PFSK-1 (cell line): ENCODE results near the gene RGL1.

ENCODE experiments used
- FOXP2 ChIP-seq: optimal IDR thresholded peaks from 2 replicates; pipeline ENCODE3; 2011; ENCODE audit warnings: borderline replicate concordance, control low read depth, inconsistent platforms; ENCODE audit not compliant: insufficient read depth; ENCODE audit errors: extremely low read length, extremely low read depth
- POLR2AphosphoS5 ChIP-seq: IDR thresholded peaks from 2 replicates; pipeline ENCODE4 v1.6.1; 2012; ENCODE audit warnings: low read depth, mild to moderate bottlenecking, control low read depth, low read length, moderate library complexity
- SIN3A ChIP-seq: IDR thresholded peaks from 2 replicates; pipeline ENCODE4 v1.6.1; 2012; ENCODE audit warnings: mild to moderate bottlenecking, low read length, moderate library complexity, borderline replicate concordance; ENCODE audit not compliant: insufficient read depth
- TAF1 ChIP-seq: IDR thresholded peaks from 2 replicates; pipeline ENCODE4 v1.6.1; 2012; ENCODE audit warnings: low read length, control low read depth, borderline replicate concordance; ENCODE audit not compliant: insufficient read depth
- TF ChIP-seq, protein P1 (sequence below), 2 experiments: IDR thresholded peaks; 2 replicates each; pipeline versions ENCODE4 v1.6.1 to v1.8.0; 2011 to 2012; ENCODE audit warnings: low read depth in 2 of 2, low read length in 2 of 2, control low read depth in 1 of 2, inconsistent platforms in 1 of 2, mild to moderate bottlenecking in 1 of 2, moderate library complexity in 1 of 2; ENCODE audit not compliant: insufficient read depth in 1 of 2

RGL1 gene

DNA sequence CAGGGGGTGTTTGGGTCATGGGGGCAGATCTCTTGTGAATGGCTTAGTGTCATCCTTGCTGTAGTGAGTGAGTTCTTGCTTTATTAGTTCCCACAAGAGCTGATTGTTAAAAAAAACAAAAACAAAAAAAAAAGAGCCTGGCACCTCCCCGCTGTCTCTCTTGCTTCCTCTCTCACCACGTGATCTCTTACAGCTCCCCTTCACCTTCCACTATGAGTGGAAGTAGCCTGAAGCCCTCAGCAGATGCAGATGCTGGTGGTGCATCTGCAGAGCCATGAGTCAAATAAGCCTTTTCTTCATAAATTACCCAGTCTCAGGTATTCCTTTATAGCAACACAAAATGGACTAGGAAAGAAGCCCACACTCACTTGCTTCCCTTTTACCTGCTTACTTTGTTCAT is 17.2 kb upstream of the RGL1 start:
- TF ChIP-seq SIN3A (no peak), POLR2AphosphoS5 (no peak), TAF1 (no peak), FOXP2 (no peak)
- TF ChIP-seq, protein P1, sequence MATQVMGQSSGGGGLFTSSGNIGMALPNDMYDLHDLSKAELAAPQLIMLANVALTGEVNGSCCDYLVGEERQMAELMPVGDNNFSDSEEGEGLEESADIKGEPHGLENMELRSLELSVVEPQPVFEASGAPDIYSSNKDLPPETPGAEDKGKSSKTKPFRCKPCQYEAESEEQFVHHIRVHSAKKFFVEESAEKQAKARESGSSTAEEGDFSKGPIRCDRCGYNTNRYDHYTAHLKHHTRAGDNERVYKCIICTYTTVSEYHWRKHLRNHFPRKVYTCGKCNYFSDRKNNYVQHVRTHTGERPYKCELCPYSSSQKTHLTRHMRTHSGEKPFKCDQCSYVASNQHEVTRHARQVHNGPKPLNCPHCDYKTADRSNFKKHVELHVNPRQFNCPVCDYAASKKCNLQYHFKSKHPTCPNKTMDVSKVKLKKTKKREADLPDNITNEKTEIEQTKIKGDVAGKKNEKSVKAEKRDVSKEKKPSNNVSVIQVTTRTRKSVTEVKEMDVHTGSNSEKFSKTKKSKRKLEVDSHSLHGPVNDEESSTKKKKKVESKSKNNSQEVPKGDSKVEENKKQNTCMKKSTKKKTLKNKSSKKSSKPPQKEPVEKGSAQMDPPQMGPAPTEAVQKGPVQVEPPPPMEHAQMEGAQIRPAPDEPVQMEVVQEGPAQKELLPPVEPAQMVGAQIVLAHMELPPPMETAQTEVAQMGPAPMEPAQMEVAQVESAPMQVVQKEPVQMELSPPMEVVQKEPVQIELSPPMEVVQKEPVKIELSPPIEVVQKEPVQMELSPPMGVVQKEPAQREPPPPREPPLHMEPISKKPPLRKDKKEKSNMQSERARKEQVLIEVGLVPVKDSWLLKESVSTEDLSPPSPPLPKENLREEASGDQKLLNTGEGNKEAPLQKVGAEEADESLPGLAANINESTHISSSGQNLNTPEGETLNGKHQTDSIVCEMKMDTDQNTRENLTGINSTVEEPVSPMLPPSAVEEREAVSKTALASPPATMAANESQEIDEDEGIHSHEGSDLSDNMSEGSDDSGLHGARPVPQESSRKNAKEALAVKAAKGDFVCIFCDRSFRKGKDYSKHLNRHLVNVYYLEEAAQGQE (IDR thresholded peaks at IDR 0.05; ENCODE audit: insufficient read depth in 1 of 2, low read depth in 2 of 2, low read length in 2 of 2), result no peak

DNA sequence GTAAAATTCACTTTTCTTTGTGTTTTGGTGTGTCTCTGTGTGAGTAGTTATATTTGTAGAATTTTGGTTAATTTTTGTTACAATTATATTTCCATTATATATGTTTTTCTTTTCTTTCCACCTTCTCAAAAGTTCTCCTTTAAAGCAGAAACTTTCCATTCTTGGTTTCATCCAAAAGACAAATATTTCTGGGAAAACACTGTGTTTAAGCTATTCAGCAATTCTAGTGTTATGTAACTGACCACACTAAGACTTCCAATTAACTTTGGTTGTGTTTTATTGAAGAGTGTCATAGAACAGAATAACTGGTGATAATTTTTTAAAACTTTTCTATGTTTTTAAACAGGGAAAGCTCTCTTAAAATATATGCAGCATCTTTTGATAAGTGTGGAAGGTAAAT is 13.6 kb upstream of the RGL1 start:
- no peak for TF ChIP-seq SIN3A
- no peak for TF ChIP-seq TAF1
- no peak for TF ChIP-seq FOXP2
- TF ChIP-seq POLR2AphosphoS5, result no peak
- TF ChIP-seq, protein P1 (IDR thresholded peaks at IDR 0.05; ENCODE audit: insufficient read depth in 1 of 2, low read depth in 2 of 2, low read length in 2 of 2), result no peak

DNA sequence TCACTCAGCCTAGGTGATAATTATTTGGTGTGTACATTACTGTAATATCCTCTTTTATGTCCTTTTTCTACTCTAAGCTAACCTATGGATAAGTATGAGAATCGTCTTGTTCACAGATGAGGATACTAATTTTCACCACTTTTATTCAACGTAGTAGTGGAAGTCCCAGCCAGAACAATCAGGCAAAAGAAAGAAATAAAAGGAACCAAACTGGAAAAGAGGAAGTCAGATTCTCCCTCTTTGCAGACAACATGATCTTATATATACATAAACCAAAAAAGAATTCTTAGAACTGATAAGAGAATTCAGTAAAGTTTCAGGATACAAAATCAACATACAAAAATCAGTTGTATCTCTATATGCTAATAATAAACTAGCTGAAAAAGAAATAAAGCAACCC is 12.6 kb upstream of the RGL1 start:
- TF ChIP-seq TAF1, result no peak
- TF ChIP-seq, protein P1 (IDR thresholded peaks at IDR 0.05; ENCODE audit: insufficient read depth in 1 of 2, low read depth in 2 of 2, low read length in 2 of 2), result no peak
- no peak for TF ChIP-seq POLR2AphosphoS5
- no peak for TF ChIP-seq SIN3A
- no peak for TF ChIP-seq FOXP2

DNA sequence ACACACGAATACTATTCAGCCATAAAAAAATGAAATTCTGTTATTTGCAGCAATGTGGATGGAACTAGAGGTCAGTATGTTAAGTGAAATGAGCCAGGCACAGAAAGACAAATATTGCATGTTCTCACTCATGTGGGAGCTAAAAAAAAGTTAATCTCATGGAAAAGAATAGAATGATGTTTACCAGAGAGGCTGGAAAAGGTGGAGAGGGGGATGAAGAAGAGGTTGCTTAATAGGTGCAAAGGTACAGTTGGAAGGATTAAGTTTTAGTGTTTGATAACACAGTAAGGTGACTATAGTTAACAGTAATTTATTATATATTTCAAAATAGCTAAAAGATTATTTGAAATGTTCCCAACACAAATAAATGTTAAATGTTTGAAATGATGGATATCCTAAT is 10.8 kb upstream of the RGL1 start:
- TF ChIP-seq POLR2AphosphoS5 (no peak), TAF1 (no peak)
- TF ChIP-seq, protein P1 (IDR thresholded peaks at IDR 0.05; ENCODE audit: insufficient read depth in 1 of 2, low read depth in 2 of 2, low read length in 2 of 2), result no peak

DNA sequence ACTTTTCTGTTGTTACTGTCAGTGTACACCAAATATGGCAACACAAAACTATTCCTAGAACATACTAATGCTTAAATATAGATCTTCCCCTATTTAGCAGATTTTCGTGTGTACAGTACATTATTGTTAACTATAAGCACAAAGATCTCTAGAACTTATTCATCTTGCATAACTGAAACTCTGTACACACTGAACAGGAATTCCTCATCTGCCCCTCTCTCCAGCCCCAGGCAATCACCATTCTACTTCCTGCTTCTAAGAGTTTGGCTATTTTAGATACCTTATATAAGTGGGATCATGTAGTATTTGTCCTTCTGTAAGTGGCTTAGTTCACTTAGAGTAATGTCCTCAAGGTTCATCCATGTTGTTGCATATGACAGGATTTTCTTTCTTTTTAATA is 4.5 kb upstream of the RGL1 start:
- no peak for TF ChIP-seq TAF1
- no peak for TF ChIP-seq SIN3A
- TF ChIP-seq, protein P1 (IDR thresholded peaks at IDR 0.05; ENCODE audit: insufficient read depth in 1 of 2, low read depth in 2 of 2, low read length in 2 of 2), result no peak
- TF ChIP-seq POLR2AphosphoS5, result no peak
- no peak for TF ChIP-seq FOXP2
